H1 (cell line): ENCODE measurements around the gene UFC1. TPM values are rescaled to one million over a fixed set of nuclear protein-coding genes. Genes with fewer than 3 reads are reported as not detected.

Experiments
- CTCF ChIA-PET: fragments of 300-600 bp; sonication (Branson Sonifier 250); formaldehyde crosslinking; loops from one replicate; lab custom pipeline; 2021; ENCODE audit not compliant: partially characterized antibody; lab: Charles Lee
- POLR2A ChIA-PET: fragments of 300-600 bp; sonication (Branson Sonifier 250); formaldehyde crosslinking; loops from one replicate; lab custom pipeline; 2021; ENCODE audit warnings: inconsistent platforms; ENCODE audit not compliant: partially characterized antibody; lab: Charles Lee
- DNase-seq, 2 experiments: peaks; one replicate each; pipeline versions ENCODE4 v3.0.0 to v3.0.0-alpha.2; 2010 to 2022; ENCODE audit warnings: low spot score in 2 of 2, low read depth in 1 of 2, mixed read lengths in 1 of 2
- FAIRE-seq: peaks from 2 replicates; lab custom pipeline; 2011; peaks lifted over from hg19 to GRCh38; lab: Jason Lieb, UNC
- H2AFZ ChIP-seq: 2 replicates; pipeline ENCODE4 v1.8.1; 2012; ENCODE audit warnings: low read length, inconsistent platforms
- H2AK5ac ChIP-seq: 2 replicates; pipeline ENCODE4 v1.6.1; 2013; ENCODE audit warnings: low read depth, low read length
- H2BK120ac ChIP-seq: replicated peaks from 2 replicates; pipeline ENCODE3; 2013; ENCODE audit warnings: low read depth, low read length, inconsistent platforms
- H2BK12ac ChIP-seq: 2 replicates; pipeline ENCODE4 v1.6.1; 2013; ENCODE audit warnings: low read depth, low read length
- H2BK15ac ChIP-seq: 2 replicates; pipeline ENCODE4 v1.6.1; 2013; ENCODE audit warnings: low read length
- H2BK20ac ChIP-seq: 2 replicates; pipeline ENCODE4 v1.6.1; 2013; ENCODE audit warnings: low read length
- H2BK5ac ChIP-seq: 2 replicates; pipeline ENCODE4 v1.6.1; 2013; ENCODE audit warnings: low read depth, low read length
- H3K14ac ChIP-seq: 2 replicates; pipeline ENCODE4 v1.6.1; 2013; ENCODE audit warnings: inconsistent platforms; ENCODE audit not compliant: insufficient read length
- H3K18ac ChIP-seq: 2 replicates; pipeline ENCODE4 v1.6.1; 2013; ENCODE audit warnings: low read length; ENCODE audit errors: extremely low read depth
- H3K23ac ChIP-seq: 2 replicates; pipeline ENCODE4 v1.6.1; 2013; ENCODE audit warnings: inconsistent platforms; ENCODE audit not compliant: insufficient read length
- H3K23me2 ChIP-seq: 2 replicates; pipeline ENCODE4 v1.6.1; 2013; ENCODE audit warnings: low read depth, low read length
- H3K27ac ChIP-seq: 2 replicates; pipeline ENCODE4 v1.6.1; 2011; ENCODE audit warnings: low read depth, low read length, inconsistent platforms
- H3K27me3 ChIP-seq, 4 experiments: replicated peaks in 1 of 4; 1 replicate in 1 of 4; 2 replicates in 3 of 4; pipeline versions ENCODE4 v1.6.1 to v1.8.1; 2011 to 2013; ENCODE audit warnings: low read length in 3 of 4, mild to moderate bottlenecking in 3 of 4, inconsistent platforms in 2 of 4, mixed read lengths in 2 of 4, moderate library complexity in 1 of 4; ENCODE audit not compliant: control insufficient read depth in 3 of 4, insufficient read depth in 3 of 4; ENCODE audit errors: extremely low read depth in 1 of 4
- H3K36me3 ChIP-seq, 4 experiments: 2 replicates each; pipeline versions ENCODE4 v1.6.1 to v1.8.1; 2011 to 2013; ENCODE audit warnings: mild to moderate bottlenecking in 4 of 4, low read length in 3 of 4, moderate library complexity in 2 of 4, control low read depth in 1 of 4, inconsistent platforms in 1 of 4; ENCODE audit not compliant: insufficient read depth in 4 of 4, control insufficient read depth in 2 of 4
- H3K4ac ChIP-seq: replicated peaks from 2 replicates; pipeline ENCODE3; 2013; ENCODE audit warnings: low read length, low read depth, mixed read lengths, inconsistent platforms; ENCODE audit not compliant: insufficient read length
- H3K4me1 ChIP-seq, 4 experiments: replicated peaks in 1 of 4; 1 replicate in 1 of 4; 2 replicates in 3 of 4; pipeline versions ENCODE4 v1.6.1 to v1.8.1; 2011 to 2013; ENCODE audit warnings: low read length in 3 of 4, inconsistent platforms in 2 of 4, mixed read lengths in 1 of 4; ENCODE audit not compliant: insufficient read depth in 4 of 4, control insufficient read depth in 3 of 4
- H3K4me2 ChIP-seq, 2 experiments: 2 replicates each; pipeline versions ENCODE4 v1.6.1 to v1.8.1; 2011 to 2013; ENCODE audit warnings: low read depth in 2 of 2, low read length in 2 of 2, control low read depth in 1 of 2, inconsistent platforms in 1 of 2, mild to moderate bottlenecking in 1 of 2; ENCODE audit not compliant: insufficient read depth in 1 of 2
- H3K4me3 ChIP-seq, 4 experiments: fragments of 200-600, 300-600 bp in 1 of 4; sonication (generic), shearing (Covaris generic), sonication (Bioruptor Twin) in 1 of 4; 2 replicates each; pipeline versions ENCODE4 v1.5.1 to v1.8.1; 2011 to 2016; ENCODE audit warnings: low read length in 4 of 4, low read depth in 3 of 4, control low read depth in 2 of 4, inconsistent platforms in 2 of 4, mild to moderate bottlenecking in 2 of 4, mixed read lengths in 1 of 4, moderate library complexity in 1 of 4; ENCODE audit not compliant: insufficient read depth in 2 of 4; ENCODE audit errors: extremely low read depth in 1 of 4
- H3K56ac ChIP-seq: replicated peaks from 2 replicates; pipeline ENCODE3; 2013; ENCODE audit warnings: low read depth, mild to moderate bottlenecking, mixed read lengths, low read length, inconsistent platforms; ENCODE audit not compliant: insufficient read length
- H3K79me1 ChIP-seq: 2 replicates; pipeline ENCODE4 v1.6.1; 2013; ENCODE audit warnings: low read depth, low read length, control low read depth
- H3K79me2 ChIP-seq, 2 experiments: 2 replicates each; pipeline versions ENCODE4 v1.6.1 to v1.8.1; 2012 to 2013; ENCODE audit warnings: low read length in 2 of 2, mild to moderate bottlenecking in 2 of 2, inconsistent platforms in 1 of 2; ENCODE audit not compliant: insufficient read depth in 2 of 2, control insufficient read depth in 1 of 2
- H3K9ac ChIP-seq, 4 experiments: replicated peaks in 1 of 4; 1 replicate in 1 of 4; 2 replicates in 3 of 4; pipeline versions ENCODE4 v1.6.1 to v1.8.1; 2011 to 2013; ENCODE audit warnings: low read depth in 3 of 4, low read length in 3 of 4, control low read depth in 2 of 4, mild to moderate bottlenecking in 2 of 4, moderate library complexity in 2 of 4, inconsistent platforms in 1 of 4; ENCODE audit errors: extremely low read depth in 1 of 4
- H3K9me3 ChIP-seq, 2 experiments: 2 replicates each; pipeline versions ENCODE4 v1.6.1 to v1.8.1; 2012 to 2013; ENCODE audit warnings: mild to moderate bottlenecking in 2 of 2, moderate library complexity in 2 of 2, control low read depth in 1 of 2, inconsistent platforms in 1 of 2, low read depth in 1 of 2, low read length in 1 of 2, mixed read lengths in 1 of 2; ENCODE audit not compliant: insufficient read depth in 2 of 2
- H4K20me1 ChIP-seq, 2 experiments: replicated peaks in 1 of 2; 2 replicates each; pipeline versions ENCODE3 to v1.8.1; 2011 to 2013; ENCODE audit warnings: inconsistent platforms in 2 of 2, low read length in 2 of 2, mild to moderate bottlenecking in 1 of 2; ENCODE audit not compliant: insufficient read depth in 2 of 2, control insufficient read depth in 1 of 2
- H4K5ac ChIP-seq: 2 replicates; pipeline ENCODE4 v1.6.1; 2013; ENCODE audit warnings: low read length, low read depth, mixed read lengths, inconsistent platforms; ENCODE audit not compliant: insufficient read length
- H4K8ac ChIP-seq: 2 replicates; pipeline ENCODE4 v1.8.0; 2013; ENCODE audit warnings: mild to moderate bottlenecking, moderate library complexity, low read length, inconsistent platforms; ENCODE audit not compliant: insufficient read depth; ENCODE audit errors: extremely low read depth
- H4K91ac ChIP-seq: replicated peaks from 2 replicates; pipeline ENCODE3; 2013; ENCODE audit warnings: low read length, mixed read lengths, inconsistent platforms; ENCODE audit not compliant: insufficient read length
- E2F6 ChIP-seq: IDR thresholded peaks from 2 replicates; pipeline ENCODE4 v1.6.1; 2012; ENCODE audit warnings: inconsistent platforms
- EP300 ChIP-seq, 2 experiments: IDR thresholded peaks; 1 replicate in 1 of 2; 2 replicates in 1 of 2; pipeline ENCODE4 v1.6.1; 2011 to 2012; ENCODE audit warnings: low read depth in 2 of 2, low read length in 2 of 2, mild to moderate bottlenecking in 2 of 2, borderline replicate concordance in 1 of 2, inconsistent platforms in 1 of 2, moderate library complexity in 1 of 2
- FOSL1 ChIP-seq: IDR thresholded peaks from 2 replicates; pipeline ENCODE4 v1.6.1; 2011; ENCODE audit warnings: mild to moderate bottlenecking, low read depth, low read length, moderate library complexity; ENCODE audit not compliant: insufficient read depth
- GTF2F1 ChIP-seq: IDR thresholded peaks from 2 replicates; pipeline ENCODE4 v1.6.1; 2012; ENCODE audit warnings: low read depth, low read length, improper control_type of control experiment, borderline replicate concordance
- KDM5A ChIP-seq: fragments of 200-600 bp; IDR thresholded peaks from 2 replicates; pipeline ENCODE4 v1.7.1; 2012; ENCODE audit warnings: mild to moderate bottlenecking, low read length, inconsistent platforms, mixed read lengths
- RBBP5 ChIP-seq: IDR thresholded peaks from 2 replicates; pipeline ENCODE4 v1.7.1; 2012; ENCODE audit warnings: low read depth, mild to moderate bottlenecking, inconsistent platforms, low read length, moderate library complexity, borderline replicate concordance
- RXRA ChIP-seq: IDR thresholded peaks from 2 replicates; pipeline ENCODE4 v1.6.1; 2011; ENCODE audit warnings: low read depth, mild to moderate bottlenecking, low read length, moderate library complexity; ENCODE audit not compliant: insufficient read depth
- SRF ChIP-seq: IDR thresholded peaks from 2 replicates; pipeline ENCODE4 v1.6.1; 2011; ENCODE audit warnings: mild to moderate bottlenecking, low read depth, low read length, moderate library complexity
- WGBS, 2 experiments: shearing (Covaris generic) in 1 of 2; methylation state at CpG; one replicate each; pipeline versions ENCODE4 v1.1.6 to v1.1.7; 2013 to 2015; ENCODE audit warnings: low lambda C conversion rate in 2 of 2, mixed read lengths in 2 of 2, inconsistent platforms in 1 of 2, low coverage in 1 of 2, missing lambda C conversion rate in 1 of 2; ENCODE audit not compliant: insufficient replicate concordance in 2 of 2, insufficient coverage in 1 of 2, insufficient read length in 1 of 2; ENCODE audit errors: extremely low coverage in 1 of 2, missing lambda C conversion rate in 1 of 2; 5-methylcytosine and 5-hydroxymethylcytosine counted together
- polyA plus RNA-seq, 7 experiments: library from polyadenylated mRNA; depleted of rRNA in 3 of 7; stranded (reverse) in 5 of 7; unstranded in 2 of 7; fragments of >200 nt in 5 of 7; fragments of 200-250 nt in 2 of 7; gene quantifications; 1 replicate in 5 of 7; 2 replicates in 1 of 7; 4 replicates in 1 of 7; pipeline versions ENCODE4 v1.2.1 to v1.2.3, GENCODE V29; 2011 to 2013; ENCODE audit warnings: missing spikeins in 2 of 7, mixed read lengths in 2 of 7
- total RNA-seq: library from RNA; stranded (reverse); fragmentation: NEBNext Ultra II Directional; extraction: Animal tissue kit (Norgen Biotek cat#: 25700); gene quantifications from 2 replicates; pipeline ENCODE4 v1.2.1, GENCODE V29; 2021
- TF ChIP-seq, protein P1 (sequence below): IDR thresholded peaks from 2 replicates; pipeline ENCODE4 v1.6.1; 2011; ENCODE audit warnings: low read depth, mild to moderate bottlenecking, low read length; ENCODE audit not compliant: insufficient read depth

UFC1 gene
- total and polyA plus RNA-seq, 2 of the 8 experiments (the other 6 are each of a cell fraction or from before 2014, with no cell fraction given), result 67.8 to 102 TPM

GRCh38 chr1:161173711-161174110 is 19.9 kb downstream of the UFC1 start:
- no peak overlapping the region for H2BK12ac ChIP-seq
- H3K27ac ChIP-seq, result no peak overlapping the region
- peaks cover 0 to 4% of the 10 kb centered on the region in 2 experiments; a peak in 1 of 4 replicates for H3K79me2 ChIP-seq
- no peak overlapping the region for H2BK20ac ChIP-seq
- no peak for DNase-seq
- peaks cover 0 to 13% (median under 1%) of the 10 kb centered on the region in 4 experiments; a peak in 3 of 7 replicates for H3K4me1 ChIP-seq
- no peak overlapping the region for H3K4me2 ChIP-seq
- no peak overlapping the region for H3K23ac ChIP-seq
- H4K91ac ChIP-seq, result no peak overlapping the region
- no peaks in the 10 kb centered on the region for H3K27me3 ChIP-seq
- no peak overlapping the region for H2BK120ac ChIP-seq
- no peak overlapping the region for H3K14ac ChIP-seq
- H3K9me3 ChIP-seq, result no peaks in the 10 kb centered on the region
- H4K20me1 ChIP-seq, result peaks cover 0 to 6% of the 10 kb centered on the region in 2 experiments
- no peak overlapping the region for H4K8ac ChIP-seq
- peaks cover 13 to 43% (median 35%) of the 10 kb centered on the region in 4 experiments for H3K36me3 ChIP-seq
- H2AK5ac ChIP-seq, result no peak overlapping the region
- no peak overlapping the region for H2BK5ac ChIP-seq
- H3K9ac ChIP-seq, result no peak overlapping the region
- peaks cover 2% of the 10 kb centered on the region; the same call in 1 of the 2 replicates for H3K23me2 ChIP-seq
- H3K79me1 ChIP-seq, result peaks cover 4% of the 10 kb centered on the region
- H2AFZ ChIP-seq, result no peak overlapping the region
- no peak overlapping the region for H3K56ac ChIP-seq
- no peak overlapping the region for H2BK15ac ChIP-seq
- WGBS, 2 experiments, result 92% methylated on average over 10 of the region's 11 CpGs; no CpG with 5 or more reads in 1 of the 2 experiments
- TF ChIP-seq, protein P1, sequence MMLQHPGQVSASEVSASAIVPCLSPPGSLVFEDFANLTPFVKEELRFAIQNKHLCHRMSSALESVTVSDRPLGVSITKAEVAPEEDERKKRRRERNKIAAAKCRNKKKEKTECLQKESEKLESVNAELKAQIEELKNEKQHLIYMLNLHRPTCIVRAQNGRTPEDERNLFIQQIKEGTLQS, result no peak
- no peak for TF ChIP-seq FOSL1
- TF ChIP-seq E2F6, result no peak
- TF ChIP-seq RXRA, result no peak
- TF ChIP-seq RBBP5, result no peak
- TF ChIP-seq GTF2F1, result no peak
- no peak for TF ChIP-seq EP300 (IDR thresholded peaks at IDR 0.05; ENCODE audit: borderline replicate concordance in 1 of 2, low read depth in 2 of 2, low read length in 2 of 2)
- no peak for TF ChIP-seq KDM5A
- no peak for TF ChIP-seq SRF
- TF ChIP-seq, all 59 proteins: peak for 0
- no peak overlapping the region for H3K4me3 ChIP-seq
- CTCF ChIA-PET, result no interaction called here
- POLR2A ChIA-PET, result no interaction called here
- no peak overlapping the region for H3K4ac ChIP-seq
- H3K18ac ChIP-seq, result no peak overlapping the region
- FAIRE-seq, result no peak
- H4K5ac ChIP-seq, result no peak overlapping the region
